HCT116 (cell line): ENCODE data around the gene TPSD1. TPM values are rescaled to one million over a fixed set of nuclear protein-coding genes. Genes with fewer than 3 reads are reported as not detected.

Source experiments
- ATAC-seq: fragments of 200-7000 bp; cut with Tn5 transposase; 2 replicates; pipeline ENCODE4 v1.9.1; 2020; ENCODE audit warnings: mild to moderate bottlenecking, moderate library complexity
- BruUV-seq: library from RNA; stranded (reverse); fragments of 400-500 nt; replicated peaks from 2 replicates; lab custom pipeline; 2021; lab: Mats Ljungman, UMichigan
- CTCF ChIA-PET: fragments of 300-600 bp; sonication (Branson Sonifier 250); formaldehyde crosslinking; loops from one replicate; lab custom pipeline; 2021; ENCODE audit warnings: antibody characterized with exemption; lab: Charles Lee
- POLR2A ChIA-PET: fragments of 300-600, 350-600 bp; sonication (Branson Sonifier 250); formaldehyde crosslinking; loops from one replicate; lab custom pipeline; 2021; ENCODE audit warnings: antibody characterized with exemption; lab: Charles Lee
- RAD21 ChIA-PET, 2 experiments: fragments of 300-600 bp; sonication (Branson Sonifier 250); formaldehyde crosslinking; loops; one replicate each; lab custom pipeline; 2023; ENCODE audit warnings: low total read pairs in 2 of 2; ENCODE audit not compliant: uncharacterized antibody in 2 of 2, unreplicated experiment in 2 of 2, low non-redundant PET in 1 of 2; lab: Charles Lee
- DNase-seq: peaks from one replicate; pipeline ENCODE4 v3.0.0-alpha.2; 2010; ENCODE audit warnings: low read depth, low spot score
- H2AFZ ChIP-seq: fragments of 200-600 bp; shearing (Covaris generic), sonication (generic); 2 replicates; pipeline ENCODE4 v1.6.1; 2017; ENCODE audit warnings: low read depth, mixed run types, mixed read lengths, antibody characterized with exemption, low read length; ENCODE audit not compliant: poor library complexity, severe bottlenecking
- H3K27ac ChIP-seq: 2 replicates; pipeline ENCODE4 v1.5.1; 2012; ENCODE audit warnings: low read depth, low read length
- H3K27me3 ChIP-seq: fragments of 200-600 bp; sonication (generic); 2 replicates; pipeline ENCODE4 v1.6.1; 2016; ENCODE audit warnings: mixed run types, low read length, mixed read lengths; ENCODE audit not compliant: insufficient read depth
- H3K36me3 ChIP-seq, 2 experiments: fragments of 200-500 bp in 1 of 2; fragments of 200-600 bp in 1 of 2; sonication (Bioruptor generic) in 1 of 2; sonication (generic) in 1 of 2; 2 replicates each; pipeline versions ENCODE4 v1.5.1 to v1.6.1; 2014 to 2016; ENCODE audit warnings: low read length in 2 of 2, inconsistent platforms in 1 of 2, mixed read lengths in 1 of 2, mixed run types in 1 of 2; ENCODE audit not compliant: insufficient read depth in 2 of 2, control insufficient read depth in 1 of 2
- H3K4me1 ChIP-seq, 2 experiments: fragments of 200-600 bp in 1 of 2; sonication (generic) in 1 of 2; 2 replicates each; pipeline versions ENCODE4 v1.5.1 to v1.6.1; 2012 to 2017; ENCODE audit warnings: low read length in 2 of 2, inconsistent platforms in 1 of 2, mild to moderate bottlenecking in 1 of 2, mixed read lengths in 1 of 2, mixed run types in 1 of 2, moderate library complexity in 1 of 2; ENCODE audit not compliant: insufficient read depth in 2 of 2, control insufficient read depth in 1 of 2
- H3K4me2 ChIP-seq: fragments of 200-600 bp; sonication (generic); 2 replicates; pipeline ENCODE4 v1.6.1; 2017; ENCODE audit warnings: mixed run types, low read length, mixed read lengths
- H3K4me3 ChIP-seq, 2 experiments: fragments of 200-600 bp in 1 of 2; sonication (generic) in 1 of 2; replicated peaks in 1 of 2; 2 replicates each; pipeline ENCODE4 v1.5.1; 2011 to 2016; ENCODE audit warnings: low read length in 2 of 2, control low read depth in 1 of 2, low read depth in 1 of 2, mild to moderate bottlenecking in 1 of 2, mixed read lengths in 1 of 2, mixed run types in 1 of 2
- H3K79me2 ChIP-seq: fragments of 200-600 bp; sonication (generic); 2 replicates; pipeline ENCODE4 v1.6.1; 2017; ENCODE audit warnings: mild to moderate bottlenecking, mixed run types, low read length, moderate library complexity, mixed read lengths; ENCODE audit not compliant: insufficient read depth
- H3K9ac ChIP-seq: fragments of 200-600 bp; sonication (generic); 2 replicates; pipeline ENCODE4 v1.6.1; 2016; ENCODE audit warnings: low read length, mixed read lengths
- H3K9me2 ChIP-seq: fragments of 200-600 bp; sonication (generic), shearing (Covaris generic); 2 replicates; pipeline ENCODE4 v1.6.1; 2017; ENCODE audit warnings: mixed run types, mild to moderate bottlenecking, moderate library complexity; ENCODE audit not compliant: insufficient read depth
- H3K9me3 ChIP-seq, 2 experiments: fragments of 200-500 bp in 1 of 2; fragments of 200-600 bp in 1 of 2; sonication (Bioruptor generic) in 1 of 2; sonication (generic) in 1 of 2; 2 replicates each; pipeline ENCODE4 v1.6.1; 2014 to 2017; ENCODE audit warnings: low read length in 2 of 2, mixed read lengths in 2 of 2, inconsistent platforms in 1 of 2, low read depth in 1 of 2, mild to moderate bottlenecking in 1 of 2, mixed run types in 1 of 2, moderate library complexity in 1 of 2; ENCODE audit not compliant: control insufficient read depth in 1 of 2, insufficient read depth in 1 of 2
- H4K20me1 ChIP-seq: fragments of 200-600 bp; sonication (generic), shearing (Covaris generic); 2 replicates; pipeline ENCODE4 v1.6.1; 2017; ENCODE audit warnings: mixed run types, mild to moderate bottlenecking, moderate library complexity; ENCODE audit not compliant: insufficient read depth
- ATF3 ChIP-seq: IDR thresholded peaks from 2 replicates; pipeline ENCODE4 v1.6.1; 2012
- CBX3 ChIP-seq: IDR thresholded peaks from 2 replicates; pipeline ENCODE4 v1.6.1; 2012; ENCODE audit warnings: low read depth
- CEBPB ChIP-seq: IDR thresholded peaks from 2 replicates; pipeline ENCODE4 v1.6.1; 2012; ENCODE audit warnings: low read depth
- CTCF ChIP-seq, 3 experiments: fragments of 200-600 bp in 1 of 3; sonication (generic) in 1 of 3; IDR thresholded peaks in 2 of 3; conservative IDR thresholded peaks in 1 of 3; 2 replicates each; pipeline ENCODE4 v1.5.1; 2012 to 2017; ENCODE audit warnings: low read depth in 2 of 3, low read length in 2 of 3, antibody characterized with exemption in 1 of 3, borderline replicate concordance in 1 of 3, control low read depth in 1 of 3, mild to moderate bottlenecking in 1 of 3, mixed read lengths in 1 of 3, mixed run types in 1 of 3, moderate library complexity in 1 of 3; ENCODE audit not compliant: insufficient read depth in 1 of 3
- FOSL1 ChIP-seq: IDR thresholded peaks from 2 replicates; pipeline ENCODE4 v1.6.1; 2012; ENCODE audit warnings: low read depth
- JUND ChIP-seq: IDR thresholded peaks from 2 replicates; pipeline ENCODE4 v1.6.1; 2012
- MAX ChIP-seq: IDR thresholded peaks from 2 replicates; pipeline ENCODE4 v1.6.1; 2012
- POLR2A ChIP-seq: IDR thresholded peaks from 2 replicates; pipeline ENCODE4 v1.7.0; 2011; ENCODE audit warnings: borderline replicate concordance; ENCODE audit not compliant: insufficient read depth, insufficient read length; ENCODE audit errors: extremely low read depth
- POLR2AphosphoS5 ChIP-seq: IDR thresholded peaks from 2 replicates; pipeline ENCODE4 v1.6.1; 2011; ENCODE audit warnings: mild to moderate bottlenecking, low read depth, low read length, moderate library complexity
- RAD21 ChIP-seq: IDR thresholded peaks from 2 replicates; pipeline ENCODE4 v1.6.1; 2012; ENCODE audit warnings: low read depth, mild to moderate bottlenecking
- REST ChIP-seq: IDR thresholded peaks from 2 replicates; pipeline ENCODE4 v1.6.1; 2012; ENCODE audit warnings: low read depth
- SP1 ChIP-seq: IDR thresholded peaks from 2 replicates; pipeline ENCODE4 v1.6.1; 2012; ENCODE audit warnings: low read depth
- SRF ChIP-seq: IDR thresholded peaks from 2 replicates; pipeline ENCODE4 v1.6.1; 2012; ENCODE audit warnings: low read depth
- YY1 ChIP-seq: IDR thresholded peaks from 2 replicates; pipeline ENCODE4 v1.6.1; 2011; ENCODE audit warnings: low read length, low read depth, moderate library complexity, mild to moderate bottlenecking; ENCODE audit not compliant: insufficient replicate concordance; ENCODE audit errors: extremely low read depth
- ZBTB33 ChIP-seq: IDR thresholded peaks from 2 replicates; pipeline ENCODE4 v1.6.1; 2011; ENCODE audit warnings: mild to moderate bottlenecking, low read length, moderate library complexity; ENCODE audit not compliant: insufficient replicate concordance; ENCODE audit errors: extremely low read depth
- intact Hi-C: fragments of 100-400 bp; cut with micrococcal nuclease; formaldehyde crosslinking; loops from 2 replicates; pipeline ENCODE4 v1.10.0; 2022
- total RNA-seq: library from RNA; stranded (reverse); gene quantifications from one replicate; pipeline ENCODE4 v1.2.1, GENCODE V29; 2021; ENCODE audit not compliant: unreplicated experiment

TPSD1 gene
- total RNA-seq, 1 experiment from 2014 or later: not detected

- Histone ChIP-seq H3K27me3 (no peaks in the 10 kb centered on the region), H3K36me3 (no peaks in the 10 kb centered on the region), H3K4me2 (no peak overlapping the region), H3K79me2 (no peaks in the 10 kb centered on the region), H3K9me2 (no peaks in the 10 kb centered on the region), H3K4me1 (no peaks in the 10 kb centered on the region), H3K9me3 (no peaks in the 10 kb centered on the region), H3K27ac (no peak overlapping the region), H2AFZ (no peak overlapping the region), H4K20me1 (no peaks in the 10 kb centered on the region), H3K9ac (no peak overlapping the region), H3K4me3 (no peak overlapping the region)
- no TSS peak for BruUV-seq
- CTCF ChIA-PET: no interaction called here
- DNase-seq (no peak), ATAC-seq (no peak)
- POLR2A ChIA-PET: no interaction called here
- intact Hi-C loops: no loop called here
- TF ChIP-seq MAX (no peak), RAD21 (no peak), CEBPB (no peak), JUND (no peak), CTCF (IDR thresholded peaks at IDR 0.05 in 2 of 3, conservative IDR thresholded peaks at IDR 0.05 in 1 of 3; ENCODE audit: borderline replicate concordance in 1 of 3, insufficient read depth in 1 of 3, low read depth in 2 of 3, low read length in 2 of 3) (no peak), REST (no peak), ZBTB33 (no peak), POLR2A (no peak), CBX3 (no peak), ATF3 (no peak), YY1 (no peak), SRF (no peak), FOSL1 (no peak), SP1 (no peak), POLR2AphosphoS5 (no peak)
- RAD21 ChIA-PET: no interaction called here
These were observed 43.2 kb upstream of the TPSD1 start for GRCh38 chr16:1212616-1213194.
